DND-41 (cell line): ENCODE results near the gene ZC3H12A.

ENCODE experiments used
- EZH2 ChIP-seq: IDR thresholded peaks from 3 replicates; pipeline ENCODE4 v1.6.1; 2012; ENCODE audit warnings: borderline replicate concordance, low read depth, mild to moderate bottlenecking, moderate library complexity, low read length, inconsistent platforms; ENCODE audit not compliant: severe bottlenecking
- TF ChIP-seq, protein P1 (sequence below): IDR thresholded peaks from 2 replicates; pipeline ENCODE4 v1.5.1; 2012; ENCODE audit warnings: borderline replicate concordance, low read length, moderate library complexity, mild to moderate bottlenecking; ENCODE audit not compliant: poor library complexity, severe bottlenecking; ENCODE audit errors: extremely low read depth

- TF ChIP-seq, protein P1, sequence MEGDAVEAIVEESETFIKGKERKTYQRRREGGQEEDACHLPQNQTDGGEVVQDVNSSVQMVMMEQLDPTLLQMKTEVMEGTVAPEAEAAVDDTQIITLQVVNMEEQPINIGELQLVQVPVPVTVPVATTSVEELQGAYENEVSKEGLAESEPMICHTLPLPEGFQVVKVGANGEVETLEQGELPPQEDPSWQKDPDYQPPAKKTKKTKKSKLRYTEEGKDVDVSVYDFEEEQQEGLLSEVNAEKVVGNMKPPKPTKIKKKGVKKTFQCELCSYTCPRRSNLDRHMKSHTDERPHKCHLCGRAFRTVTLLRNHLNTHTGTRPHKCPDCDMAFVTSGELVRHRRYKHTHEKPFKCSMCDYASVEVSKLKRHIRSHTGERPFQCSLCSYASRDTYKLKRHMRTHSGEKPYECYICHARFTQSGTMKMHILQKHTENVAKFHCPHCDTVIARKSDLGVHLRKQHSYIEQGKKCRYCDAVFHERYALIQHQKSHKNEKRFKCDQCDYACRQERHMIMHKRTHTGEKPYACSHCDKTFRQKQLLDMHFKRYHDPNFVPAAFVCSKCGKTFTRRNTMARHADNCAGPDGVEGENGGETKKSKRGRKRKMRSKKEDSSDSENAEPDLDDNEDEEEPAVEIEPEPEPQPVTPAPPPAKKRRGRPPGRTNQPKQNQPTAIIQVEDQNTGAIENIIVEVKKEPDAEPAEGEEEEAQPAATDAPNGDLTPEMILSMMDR = no peak
- no peak for TF ChIP-seq EZH2
Measured at GRCh38 chr1:37455516-37455915, 18.9 kb upstream of the ZC3H12A start.
